HG03060 (cell line): Measurements from ENCODE around the gene TSC22D3.

Source experiments
- ATAC-seq: cut with Tn5 transposase; IDR thresholded peaks from one replicate; pipeline ENCODE4 v1.9.1; 2021; ENCODE audit warnings: low read depth, moderate number of reproducible peaks; ENCODE audit not compliant: unreplicated experiment

TSC22D3 gene

GRCh38 chrX:107667426-107667825 lies 108.2 kb downstream of the TSC22D3 start:
- no peak for ATAC-seq

DNA sequence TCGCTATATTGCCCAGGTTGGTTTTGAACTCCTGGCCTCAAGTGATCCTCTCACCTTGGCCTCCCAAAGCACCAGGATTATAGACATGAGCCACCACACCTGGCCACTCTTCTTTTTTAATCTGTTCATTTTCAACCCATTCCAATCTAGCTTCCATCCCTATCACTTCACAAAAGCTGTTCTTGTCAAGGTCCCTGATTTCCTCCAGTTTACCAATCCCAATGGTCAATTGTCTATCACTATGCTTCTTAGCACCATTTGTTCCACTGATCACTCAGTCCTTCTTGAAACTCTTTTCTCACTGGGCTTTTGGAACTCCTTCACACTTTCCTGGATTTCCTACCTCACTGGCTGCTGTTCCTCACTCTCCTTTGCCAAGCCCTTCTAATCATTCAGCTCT lies 108.7 kb downstream of the TSC22D3 start:
- ATAC-seq, result no peak
